Activated CD4-positive, alpha-beta T cell treated with anti-CD3 and anti-CD28 coated beads, Interleukin-2, amount 50 U/mL, for 16 hours (primary cell): Measurements from ENCODE around the gene SRGAP3.

Source experiments
- DNase-seq: peaks from one replicate; pipeline ENCODE4 v3.0.0-alpha.2; 2020

Gene SRGAP3

GRCh38 chr3:8982509-8982908 is 266.9 kb downstream of the SRGAP3 start:
- DNase-seq = no peak

GRCh38 chr3:8981700-8982099 is 267.7 kb downstream of the SRGAP3 start:
- no peak for DNase-seq

DNA sequence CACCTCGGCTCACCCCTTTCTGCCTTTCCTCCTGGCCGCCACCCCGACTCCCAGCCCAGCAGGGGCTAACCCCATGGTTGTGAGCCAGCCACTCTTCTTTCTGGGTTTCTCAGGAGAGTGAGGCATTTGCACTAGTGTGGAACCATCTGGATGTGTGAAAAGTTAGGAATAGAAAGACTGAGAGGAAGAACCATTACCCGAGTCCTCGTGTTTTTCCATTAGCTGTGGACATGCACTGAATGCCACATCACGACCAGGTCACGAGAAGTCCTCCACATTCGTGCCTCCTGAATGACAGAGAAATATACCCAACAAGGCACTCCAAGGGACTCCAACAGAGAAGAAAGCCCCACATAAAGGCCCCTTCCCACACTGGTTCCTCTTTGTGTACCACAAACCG is 268.1 kb downstream of the SRGAP3 start:
- no peak for DNase-seq

GRCh38 chr3:8980756-8981257 is 268.6 kb downstream of the SRGAP3 start:
- DNase-seq = no peak

DNA sequence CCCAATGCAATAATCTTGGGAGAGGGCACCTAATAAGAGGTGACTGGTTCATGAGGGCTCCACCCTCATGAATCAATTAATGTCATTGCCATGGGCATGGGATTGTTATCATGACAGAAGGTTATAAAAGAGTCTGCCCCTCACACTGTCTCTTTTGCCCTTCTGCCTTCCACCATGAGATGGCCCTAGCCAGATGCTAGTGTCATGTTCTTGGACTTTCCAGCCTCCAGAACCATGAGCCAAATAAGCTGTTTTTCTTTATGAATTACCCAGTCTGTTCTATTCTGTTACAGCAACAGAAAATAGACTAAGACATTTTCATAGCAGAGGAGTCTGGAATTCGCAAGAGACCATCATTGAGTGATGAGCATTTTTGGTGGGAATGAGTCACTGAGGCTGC is 270.2 kb downstream of the SRGAP3 start:
- no peak for DNase-seq

DNA sequence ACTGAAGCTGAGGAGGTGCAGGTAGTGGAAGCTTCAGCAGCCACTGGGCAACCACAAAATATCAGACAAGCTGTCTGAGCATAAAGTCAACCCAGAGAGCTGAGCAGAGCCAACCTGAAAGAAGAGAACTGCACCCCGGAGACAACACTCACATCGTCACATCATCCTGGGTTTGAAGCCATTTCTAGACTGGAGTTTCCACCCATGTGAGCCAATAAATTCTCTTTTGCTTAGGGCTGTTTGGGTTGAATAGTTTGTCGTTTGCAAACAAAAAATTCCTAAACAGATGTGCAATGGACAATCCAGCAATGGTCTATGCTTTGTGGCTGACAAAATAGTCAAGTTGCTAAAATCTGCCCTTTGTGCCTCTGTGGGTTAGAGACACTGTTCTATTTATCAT is 270.9 kb downstream of the SRGAP3 start:
- no peak for DNase-seq

- no peak for DNase-seq
Measured at GRCh38 chr3:8976540-8977182, 272.8 kb downstream of the SRGAP3 start.

DNA sequence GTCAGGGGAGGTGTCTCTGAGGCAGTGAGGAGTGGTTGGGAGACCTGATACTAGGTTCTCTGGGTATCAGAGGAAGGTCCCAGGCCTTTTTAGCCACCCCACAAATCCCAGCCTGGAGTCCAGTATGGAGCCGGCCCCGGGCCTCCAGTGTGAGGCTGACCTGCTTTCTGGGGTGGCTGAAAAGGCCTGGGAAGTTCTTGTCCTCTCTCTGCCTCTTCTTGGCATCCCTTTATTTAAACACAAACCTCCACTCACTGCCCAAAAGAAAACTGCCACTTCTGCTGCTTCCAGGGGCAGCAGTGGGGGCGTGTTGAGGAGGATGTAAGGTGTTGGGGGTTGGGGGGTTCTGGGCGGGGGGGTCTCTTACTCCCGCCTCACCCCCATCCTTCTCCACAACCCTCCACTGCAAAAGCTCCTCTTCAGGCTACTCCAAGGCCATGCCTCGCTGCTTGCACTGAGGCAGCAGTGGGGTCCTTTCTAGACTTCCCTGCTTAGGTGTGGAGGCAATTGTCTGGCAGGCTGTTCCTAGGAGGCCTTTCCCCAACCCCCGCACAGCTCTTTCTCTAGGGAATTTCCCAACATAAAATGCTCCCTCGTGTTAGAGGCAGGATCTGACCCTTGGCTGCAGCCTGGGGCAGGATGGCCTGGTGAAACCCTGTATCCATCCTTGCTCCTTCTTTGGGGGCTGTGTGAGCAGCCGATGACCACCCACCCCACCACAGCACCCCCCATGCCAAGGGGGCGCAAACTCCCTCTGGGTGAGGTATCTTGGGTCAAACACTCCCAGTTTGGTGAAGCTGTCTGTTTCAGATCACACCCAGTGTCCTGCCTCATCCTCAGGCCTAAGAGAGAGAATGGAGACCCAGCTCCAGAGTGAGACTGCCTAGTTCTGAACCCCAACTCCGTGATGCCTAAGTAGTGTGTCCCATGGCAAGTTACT is 274.1 kb downstream of the SRGAP3 start:
- no peak for DNase-seq

- no peak for DNase-seq
Measured at GRCh38 chr3:8974458-8974857, 275.0 kb downstream of the SRGAP3 start.

- no peak for DNase-seq
Measured at GRCh38 chr3:8972639-8973038, 276.8 kb downstream of the SRGAP3 start.

DNA sequence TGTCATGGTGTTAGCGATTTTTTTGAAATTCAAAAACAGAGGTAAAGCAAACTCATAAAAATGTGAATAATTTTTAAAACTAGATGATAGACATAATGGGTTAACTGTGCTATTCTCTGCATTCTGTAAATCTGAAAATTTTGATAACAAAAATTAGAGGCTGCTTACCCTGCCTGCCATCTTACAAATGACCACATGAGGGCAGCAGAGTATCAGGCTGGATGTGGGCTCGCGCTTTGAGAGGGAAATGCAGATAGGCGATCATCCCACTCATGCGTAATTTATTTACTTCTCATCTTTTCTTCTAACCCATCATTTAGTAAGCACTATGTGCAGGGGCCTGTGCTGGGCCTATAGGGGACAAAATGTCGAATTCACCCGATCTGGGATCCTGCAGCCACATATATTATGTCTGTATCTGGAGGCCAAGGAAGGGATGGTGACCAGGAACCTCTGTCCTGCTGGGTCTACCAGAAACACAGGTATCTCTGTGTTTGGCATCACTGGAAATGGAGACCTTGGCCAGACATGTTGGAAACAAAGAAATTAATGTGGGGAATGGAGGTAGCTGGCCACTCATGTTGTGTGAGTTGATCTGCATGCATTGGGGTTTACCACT is 278.4 kb downstream of the SRGAP3 start:
- DNase-seq = peak; percentile 76

- no peak for DNase-seq
Measured at GRCh38 chr3:8969241-8969640, 280.2 kb downstream of the SRGAP3 start.

- no peak for DNase-seq
Measured at GRCh38 chr3:8968375-8968882, 281.0 kb downstream of the SRGAP3 start.

GRCh38 chr3:8967553-8967952 is 281.9 kb downstream of the SRGAP3 start:
- no peak for DNase-seq

DNA sequence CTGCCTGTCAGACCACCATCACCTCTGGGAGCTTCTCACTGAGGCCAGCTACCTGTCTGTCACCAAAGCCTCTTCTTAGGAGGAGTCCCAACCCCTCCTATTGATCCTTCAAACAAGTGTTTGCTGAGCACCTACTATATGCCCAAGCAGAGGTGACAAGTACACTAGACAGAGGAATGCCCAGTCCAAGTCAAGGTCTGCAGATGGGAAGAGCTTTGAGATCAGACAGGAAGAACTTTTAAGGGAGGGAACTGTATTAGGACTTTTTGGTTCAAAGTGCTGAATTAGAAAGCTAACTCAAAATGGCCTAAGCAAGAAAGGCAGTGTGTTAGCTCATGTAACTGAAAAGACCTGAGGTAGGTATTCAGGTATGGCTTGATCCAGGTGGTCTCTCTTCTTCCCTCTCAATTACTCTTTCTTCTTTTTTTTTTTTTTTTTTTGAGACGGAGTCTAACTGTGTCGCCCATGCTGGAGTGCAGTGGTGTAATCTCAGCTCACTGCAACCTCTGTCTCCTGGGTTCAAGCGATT is 282.6 kb downstream of the SRGAP3 start:
- no peak for DNase-seq

DNA sequence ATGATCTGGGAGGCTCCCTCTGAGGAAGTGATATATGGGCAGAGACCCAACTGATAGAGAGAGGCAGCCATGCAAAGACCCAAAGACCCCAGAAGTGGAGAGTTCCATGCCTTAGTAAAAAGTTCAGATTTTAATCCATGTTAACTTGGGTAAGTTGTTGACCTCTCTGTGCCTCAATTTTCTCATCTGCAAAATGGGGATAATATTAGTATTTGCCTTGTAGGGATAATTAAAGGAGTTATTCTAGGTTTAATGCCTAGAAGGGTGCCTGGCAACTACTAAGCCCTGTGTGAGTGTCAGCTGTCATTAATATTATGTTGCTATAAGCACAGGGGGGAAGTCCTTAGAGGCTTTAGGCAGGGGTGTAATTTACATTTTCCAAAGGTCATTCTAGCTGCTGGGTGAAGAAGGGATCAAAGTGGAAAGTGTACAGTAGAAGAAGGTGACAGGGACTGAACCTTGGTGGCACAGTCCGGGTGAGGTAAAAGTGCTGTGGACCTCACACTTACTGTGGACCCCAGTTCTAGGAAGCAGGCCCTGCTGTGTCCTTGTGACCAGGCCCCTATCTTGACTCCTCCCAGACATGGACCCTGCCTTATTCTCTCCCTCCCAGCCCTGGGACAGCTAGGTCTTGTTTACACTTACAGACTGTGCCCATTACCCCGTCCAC is 283.2 kb downstream of the SRGAP3 start:
- DNase-seq = no peak

- DNase-seq = no peak
Measured at GRCh38 chr3:8964436-8965370, 284.7 kb downstream of the SRGAP3 start.

DNA sequence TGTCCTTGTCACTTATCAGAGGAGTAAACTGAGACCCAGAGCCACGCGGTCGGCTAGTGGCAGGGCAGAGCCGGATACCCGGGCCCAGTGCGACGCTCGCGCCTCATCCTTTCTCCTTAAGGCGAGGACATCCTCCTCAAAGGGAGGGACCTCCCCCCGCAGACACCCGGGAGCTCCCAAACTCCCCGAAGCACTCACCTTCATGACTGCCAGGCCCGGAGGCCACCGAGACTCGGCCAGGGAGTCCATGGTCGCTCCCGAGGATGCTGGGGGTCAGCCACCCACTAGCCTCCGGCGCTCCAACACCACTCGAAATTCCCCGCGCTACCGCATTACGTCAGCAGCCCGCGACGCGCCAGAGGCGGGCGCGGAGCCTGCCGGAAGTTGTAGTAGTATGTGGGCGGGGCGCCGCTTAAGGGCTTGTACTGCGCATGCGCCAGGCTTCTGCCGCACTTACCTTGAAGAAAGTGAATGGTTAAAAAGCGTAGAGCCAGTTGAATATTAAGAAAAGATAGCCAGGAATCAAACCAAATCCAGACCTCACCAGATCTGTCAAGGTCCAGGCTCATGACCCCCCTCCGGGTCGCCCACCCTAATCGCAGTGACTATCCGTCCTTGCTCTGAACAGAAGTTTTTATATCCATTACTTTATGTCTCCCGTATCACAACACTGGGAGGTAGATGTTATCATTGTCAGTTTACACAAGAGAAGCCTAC is 286.2 kb downstream of the SRGAP3 start, which contains the start of gene RAD18:
Gene RAD18, minus strand, starts transcription at position 336 of the 717 bp plus-strand sequence. Its CDS starts 87 bp downstream, at position 249.
- peak; percentile 94 for DNase-seq

- no peak for DNase-seq
Measured at GRCh38 chr3:8962226-8962861, 287.1 kb downstream of the SRGAP3 start.

DNA sequence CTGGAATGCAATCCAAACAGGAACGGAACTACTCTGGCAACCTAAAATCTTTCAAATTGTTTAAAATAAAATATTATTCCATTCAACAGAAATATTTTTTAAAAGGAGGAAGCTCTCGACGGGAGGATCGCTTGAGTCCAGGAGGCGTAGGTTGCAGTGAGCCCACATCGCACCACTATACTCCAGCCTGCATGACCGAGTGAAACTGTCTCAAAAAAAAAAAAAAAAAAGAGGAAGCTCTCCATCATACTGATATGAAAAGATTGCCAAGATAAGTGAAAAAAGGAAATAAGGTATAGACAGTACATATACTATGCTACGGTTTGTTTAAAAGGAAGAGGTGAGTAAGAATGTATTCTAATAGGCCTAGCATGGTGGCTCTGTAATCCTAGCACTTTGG is 289.8 kb downstream of the SRGAP3 start:
- no peak for DNase-seq
